Melanocyte of skin (primary cell): ENCODE measurements around the gene NPPB. TPM values are rescaled to one million over a fixed set of nuclear protein-coding genes. Genes with fewer than 3 reads are reported as not detected.

Experiments used
- small RNA-seq, 2 donors: library from RNA; depleted of rRNA; stranded (forward); fragments of <200 nt; gene quantifications; one replicate each; pipeline ENCODE3, GENCODE V24; 2012
- total RNA-seq, 2 donors: library from RNA; depleted of rRNA; stranded (reverse); fragments of >200 nt; gene quantifications; 2 replicates each; pipeline ENCODE4 v1.2.3, GENCODE V29; 2012

The NPPB gene
- total RNA-seq, result not detected

DNA sequence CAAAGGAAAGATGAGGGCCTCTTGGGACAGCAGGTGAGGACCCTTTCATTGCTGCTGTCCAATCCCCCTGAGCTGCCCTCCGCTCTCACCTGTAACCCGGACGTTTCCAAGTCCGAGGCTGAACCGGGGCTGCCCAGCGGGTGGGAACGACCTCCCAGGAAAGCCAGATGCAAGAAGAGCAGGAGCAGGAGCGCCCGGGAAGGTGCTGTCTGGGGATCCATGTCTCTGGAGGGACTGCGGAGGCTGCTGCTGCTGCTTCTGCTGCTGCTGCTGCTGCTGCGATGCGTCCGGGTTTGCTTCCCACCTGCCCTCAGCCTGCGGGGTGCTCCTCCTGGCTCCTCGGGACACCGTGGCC, at the start of gene NPPB:
TSS of gene NPPB (minus strand) at position 333 of the 355 bp plus-strand sequence. CDS start at position 221, 112 bp downstream.

GRCh38 chr1:11847667-11848372, 10.9 kb downstream of the NPPB start, which contains the start of gene NPPA:
TSS of gene NPPA (minus strand) at chr1:11847783. CDS start at chr1:11847684, 99 bp downstream.

Small RNA genes within 50 kb of the gene (small RNA-seq; reads per million reads assigned to genes)
- gene RF02156, result 0 reads per million in 2 donors
- 0 reads per million in 2 donors for gene RF02157
- 0 reads per million in 2 donors for gene RF02158

Other genes starting within 250 kb of the NPPB start
- 1 to 10 TPM; 1.4 to 3.0 TPM for gene FBXO2, start 204.5 kb downstream of the NPPB start, total RNA-seq
- 10 to 100 TPM; 24.1 to 26.6 TPM for gene FBXO44, start 204.1 kb downstream of the NPPB start, total RNA-seq
- gene FBXO6, start 194.7 kb downstream of the NPPB start, total RNA-seq, result 10 to 100 TPM; 24.0 to 26.5 TPM
- 10 to 100 TPM; 33.7 to 55.3 TPM for gene MAD2L2, start 177.8 kb downstream of the NPPB start, total RNA-seq
- not detected for gene DRAXIN, start 167.2 kb downstream of the NPPB start, total RNA-seq
- gene AGTRAP, start 122.8 kb downstream of the NPPB start, total RNA-seq, result 10 to 100 TPM; 57.9 to 67.1 TPM
- not detected for gene C1orf167, start 96.8 kb downstream of the NPPB start, total RNA-seq
- 10 to 100 TPM; 21.6 to 38.5 TPM for gene MTHFR, start 53.0 kb downstream of the NPPB start, total RNA-seq
- 10 to 100 TPM; 14.0 to 21.3 TPM for gene CLCN6, start 52.8 kb downstream of the NPPB start, total RNA-seq
- not detected for gene NPPA, start 11.2 kb downstream of the NPPB start, total RNA-seq
- 10 to 100 TPM; 70.9 to 86.3 TPM for gene KIAA2013, start 67.5 kb upstream of the NPPB start, total RNA-seq
- gene PLOD1, start 75.8 kb upstream of the NPPB start, total RNA-seq, result 100 to 1,000 TPM; 188 to 247 TPM
- gene MFN2, start 121.5 kb upstream of the NPPB start, total RNA-seq, result 10 to 100 TPM; 56.4 to 63.9 TPM
- 10 to 100 TPM; 38.2 to 55.6 TPM for gene MIIP, start 160.6 kb upstream of the NPPB start, total RNA-seq
- not detected for gene TNFRSF8, start 204.4 kb upstream of the NPPB start, total RNA-seq